ENCODE results near the gene TMEM217.
A peak's percentile ranks its signal among the peaks of the same experiment; 100 is the strongest.
"Not testable (repeated sequence)": the region's sequence is repeated elsewhere in the genome, so short reads cannot be mapped to it uniquely, and the experiment has no call there.

Gene TMEM217

GRCh38 chr6:37257634-37258404, at the start of gene TMEM217, which contains the start of gene TBC1D22B:
TMEM217 (minus strand) TSS chr6:37258144; CDS start chr6:37219030, 39,114 bp downstream.
TBC1D22B (plus strand) TSS chr6:37257772; CDS start chr6:37257918, 146 bp downstream.
- Mint-ChIP-seq H3K4me3 (peak within 1 kb of the TSS; percentile 90 to 99 (median 93)), H3K4me1 (peaks cover 26% of the 10 kb centered on the region), H3K9me3 (no peaks in the 10 kb centered on the region), H3K27ac (peak within 1 kb of the TSS; percentile 56 to 96 (median 87)), H3K36me3 (ENCODE audit: low read depth) (no peaks in the 10 kb centered on the region), H3K27me3 (ENCODE audit: low read depth) (peaks cover 5% of the 10 kb centered on the region)
- TF ChIP-seq CTCF (IDR thresholded peaks at IDR 0.05; ENCODE audit: unreplicated experiment in 3 of 3) = no peak

- H3K9me3 Mint-ChIP-seq; H3K4me3 Mint-ChIP-seq; H3K27me3 Mint-ChIP-seq (ENCODE audit: low read depth): not testable (repeated sequence)
- peak overlapping the region in 1 of 3 experiments; percentile 72 for H3K27ac Mint-ChIP-seq
- H3K36me3 Mint-ChIP-seq (ENCODE audit: low read depth) = peaks cover 37% of the 10 kb centered on the region
- peaks cover 43% of the 10 kb centered on the region for H3K4me1 Mint-ChIP-seq
These were observed 49.5 kb upstream of the TMEM217 start for GRCh38 chr6:37307484-37307883.

- H3K36me3 Mint-ChIP-seq (ENCODE audit: low read depth) = peaks cover 39% of the 10 kb centered on the region
- no peaks in the 10 kb centered on the region for H3K9me3 Mint-ChIP-seq
- peaks cover 42% of the 10 kb centered on the region for H3K4me1 Mint-ChIP-seq
- H3K4me3 Mint-ChIP-seq = no peak overlapping the region
- TF ChIP-seq CTCF (IDR thresholded peaks at IDR 0.05; ENCODE audit: unreplicated experiment in 3 of 3) = no peak
- no peak overlapping the region for H3K27ac Mint-ChIP-seq
- H3K27me3 Mint-ChIP-seq (ENCODE audit: low read depth) = no peaks in the 10 kb centered on the region
These were observed 48.8 kb upstream of the TMEM217 start for GRCh38 chr6:37306624-37307222.

DNA sequence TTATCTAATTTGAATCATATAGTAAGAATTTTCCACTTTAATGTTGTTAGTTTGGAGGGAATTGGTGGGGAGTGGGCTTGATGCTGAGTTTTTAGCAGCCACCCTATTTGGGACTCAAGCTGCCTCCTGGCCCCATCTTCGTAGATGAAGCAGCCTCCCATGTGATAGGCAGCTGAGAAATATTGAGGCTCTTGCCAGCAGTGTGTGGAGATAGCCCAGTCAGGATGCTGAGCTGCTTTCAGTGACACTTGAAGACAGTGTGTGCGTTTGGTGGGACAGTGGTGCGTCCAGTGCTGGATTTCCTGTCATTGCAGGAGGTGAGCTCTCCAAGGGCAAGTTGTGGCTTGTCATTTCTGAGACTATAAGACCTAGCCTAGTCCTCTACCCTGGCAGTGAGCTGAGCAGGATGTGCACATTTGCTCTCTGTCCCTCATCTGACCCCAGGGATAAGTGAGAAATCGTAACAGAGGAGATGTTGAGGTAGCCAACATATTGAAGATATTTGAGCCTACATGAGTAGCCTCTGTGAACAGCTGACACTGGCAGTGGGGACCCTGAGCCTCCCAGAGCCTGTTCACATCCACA, 48.0 kb upstream of the TMEM217 start:
- no peaks in the 10 kb centered on the region for H3K27me3 Mint-ChIP-seq (ENCODE audit: low read depth)
- H3K4me3 Mint-ChIP-seq = no peak overlapping the region
- H3K27ac Mint-ChIP-seq = no peak overlapping the region
- peaks cover 40% of the 10 kb centered on the region for H3K4me1 Mint-ChIP-seq
- H3K9me3 Mint-ChIP-seq = no peaks in the 10 kb centered on the region
- TF ChIP-seq CTCF (IDR thresholded peaks at IDR 0.05; ENCODE audit: unreplicated experiment in 3 of 3) = no peak
- H3K36me3 Mint-ChIP-seq (ENCODE audit: low read depth) = peaks cover 45% of the 10 kb centered on the region

GRCh38 chr6:37304766-37305165, 46.8 kb upstream of the TMEM217 start:
- Mint-ChIP-seq H3K27me3 (ENCODE audit: low read depth) (no peaks in the 10 kb centered on the region), H3K4me3 (no peak overlapping the region), H3K36me3 (ENCODE audit: low read depth) (peaks cover 53% of the 10 kb centered on the region), H3K4me1 (peaks cover 40% of the 10 kb centered on the region), H3K9me3 (no peaks in the 10 kb centered on the region), H3K27ac (no peak overlapping the region)
- TF ChIP-seq CTCF (IDR thresholded peaks at IDR 0.05; ENCODE audit: unreplicated experiment in 3 of 3) = no peak

DNA sequence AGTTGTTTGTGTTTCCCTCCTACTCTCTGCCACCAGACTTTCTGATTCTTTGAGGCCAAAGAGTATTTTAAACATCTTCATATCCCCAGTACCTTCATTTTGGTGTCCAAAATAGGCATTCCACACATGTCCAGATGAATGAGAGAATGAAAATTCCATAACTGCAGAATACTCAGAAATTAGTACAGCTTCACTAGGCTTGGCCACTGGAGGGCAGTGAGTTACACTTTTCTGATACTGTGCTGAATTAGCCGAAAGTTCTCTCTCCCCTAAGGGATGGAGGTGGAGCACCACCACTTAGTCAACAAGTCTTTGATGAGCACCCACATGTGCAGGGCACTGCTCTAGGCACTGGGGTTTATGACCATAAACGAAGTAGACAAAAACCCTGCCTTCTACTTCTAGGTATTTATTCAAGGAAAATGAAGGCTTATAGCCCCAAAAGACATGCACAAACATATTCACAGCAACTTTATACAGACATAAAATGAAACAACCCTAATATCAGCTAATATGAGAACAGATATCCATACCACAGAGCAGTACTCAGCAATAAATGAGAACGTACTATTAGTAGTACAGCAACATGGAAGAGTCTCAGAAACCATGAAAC, 46.1 kb upstream of the TMEM217 start:
- Mint-ChIP-seq H3K9me3 (no peaks in the 10 kb centered on the region), H3K27ac (peak overlapping the region in 2 of 3 experiments; percentile 15 to 46), H3K27me3 (ENCODE audit: low read depth) (no peaks in the 10 kb centered on the region), H3K36me3 (ENCODE audit: low read depth) (peaks cover 56% of the 10 kb centered on the region), H3K4me3 (no peak overlapping the region), H3K4me1 (peaks cover 34% of the 10 kb centered on the region)
- peak; percentile 58 to 65 (median 60) for TF ChIP-seq CTCF (IDR thresholded peaks at IDR 0.05; ENCODE audit: unreplicated experiment in 3 of 3)
